AG04449 (cell line): ENCODE measurements around the gene PTK6.

Experiments
- CTCF ChIA-PET: fragments of 350-600 bp; formaldehyde crosslinking; extraction: SDS; loops from one replicate; lab custom pipeline; 2021; ENCODE audit warnings: antibody characterized with exemption; lab: Yijun Ruan, JAX
- POLR2A ChIA-PET: fragments of 400-600, 350-600 bp; formaldehyde crosslinking; extraction: SDS; loops from one replicate; lab custom pipeline; 2020; ENCODE audit warnings: antibody characterized with exemption, inconsistent platforms; lab: Yijun Ruan, JAX
- DNase-seq: peaks from one replicate; pipeline ENCODE4 v3.0.0-alpha.2; 2010; ENCODE audit warnings: low read depth, low spot score
- H3K4me3 ChIP-seq: 2 replicates; pipeline ENCODE4 v1.5.1; 2011; ENCODE audit warnings: low read depth, mild to moderate bottlenecking, control low read depth, low read length
- CTCF ChIP-seq: IDR thresholded peaks from one replicate; pipeline ENCODE4 v1.5.1; 2011; ENCODE audit warnings: mild to moderate bottlenecking, moderate library complexity, low read length, control low read depth, inconsistent platforms; ENCODE audit not compliant: insufficient read depth; ENCODE audit errors: missing control alignments

PTK6 gene

GRCh38 chr20:63544958-63545516 is 7.9 kb upstream of the PTK6 start:
- POLR2A ChIA-PET = no interaction called here
- DNase-seq = no peak
- H3K4me3 ChIP-seq = no peak overlapping the region
- CTCF ChIA-PET = interaction anchor here (1.2 kb wide), 1 partner anchor 230 kb away, joined by 3 read pairs; no protein-coding TSS in a partner anchor
- no peak for TF ChIP-seq CTCF

- H3K4me3 ChIP-seq = no peak overlapping the region
- no peak for DNase-seq
- no peak for TF ChIP-seq CTCF
- ChIA-PET CTCF (interaction anchor here (0.7 to 2.1 kb wide), 5 partner anchors 10 to 436 kb away, joined by 3 to 6 read pairs (median 3); partner anchors contain the start of gene PRPF6), POLR2A (no interaction called here)
These were observed 7.2 kb upstream of the PTK6 start for GRCh38 chr20:63544241-63544957.

DNA sequence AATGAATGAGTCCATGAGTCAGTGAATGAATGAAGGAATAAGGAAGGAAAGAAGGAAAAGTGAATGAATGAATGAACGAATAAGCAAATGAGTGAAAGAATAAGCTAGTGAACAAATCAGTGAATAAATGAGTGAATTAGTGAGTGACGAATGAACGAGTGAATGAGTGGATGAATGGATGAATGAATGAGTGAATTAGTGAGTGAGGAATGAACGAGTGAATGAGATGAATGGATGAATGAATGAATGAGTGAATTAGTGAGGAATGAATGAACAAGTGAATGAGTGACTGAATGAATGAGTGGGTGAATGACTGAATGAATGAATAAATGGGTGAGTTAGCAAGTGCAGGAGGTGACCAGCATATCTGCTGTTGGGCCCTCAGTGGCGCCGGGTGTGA is 6.6 kb upstream of the PTK6 start:
- no peak for TF ChIP-seq CTCF
- CTCF ChIA-PET = interaction anchor here (0.7 to 2.1 kb wide), 5 partner anchors 9 to 437 kb away, joined by 3 to 6 read pairs (median 3); partner anchors contain the start of gene PRPF6
- POLR2A ChIA-PET = no interaction called here
- no peak overlapping the region for H3K4me3 ChIP-seq
- no peak for DNase-seq

- H3K4me3 ChIP-seq = no peak overlapping the region
- no peak for TF ChIP-seq CTCF
- POLR2A ChIA-PET = no interaction called here
- CTCF ChIA-PET = interaction anchor here (1.0 to 2.1 kb wide), 4 partner anchors 8 to 437 kb away, joined by 3 to 6 read pairs (median 4); partner anchors contain the start of gene PRPF6
- no peak for DNase-seq
These were observed 6.0 kb upstream of the PTK6 start for GRCh38 chr20:63543131-63543530.

DNA sequence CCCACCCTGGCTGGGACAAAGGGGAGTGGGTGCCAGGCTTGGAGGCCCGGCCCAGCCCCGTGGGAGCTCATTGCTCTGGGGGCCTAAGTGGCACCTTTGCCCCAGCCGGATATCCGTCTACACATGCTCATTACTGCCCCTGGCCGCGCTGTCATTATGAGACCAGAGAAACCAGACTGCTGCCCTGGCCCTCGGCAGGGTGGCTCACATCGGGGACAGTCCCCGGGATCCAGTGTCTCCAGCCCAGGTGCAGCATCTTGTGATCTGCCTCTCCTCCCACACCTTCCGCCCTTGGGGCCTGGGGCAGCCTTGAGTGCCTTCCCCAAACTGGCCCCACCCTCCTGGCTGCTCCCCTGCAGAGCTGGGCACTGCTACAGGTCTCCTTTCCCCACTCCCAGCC is 5.5 kb upstream of the PTK6 start:
- ChIA-PET CTCF (interaction anchor here (1.0 to 2.1 kb wide), 3 partner anchors 8 to 431 kb away, joined by 3 to 6 read pairs (median 5); no protein-coding TSS in a partner anchor), POLR2A (no interaction called here)
- no peak for DNase-seq
- no peak for TF ChIP-seq CTCF
- no peak overlapping the region for H3K4me3 ChIP-seq

DNA sequence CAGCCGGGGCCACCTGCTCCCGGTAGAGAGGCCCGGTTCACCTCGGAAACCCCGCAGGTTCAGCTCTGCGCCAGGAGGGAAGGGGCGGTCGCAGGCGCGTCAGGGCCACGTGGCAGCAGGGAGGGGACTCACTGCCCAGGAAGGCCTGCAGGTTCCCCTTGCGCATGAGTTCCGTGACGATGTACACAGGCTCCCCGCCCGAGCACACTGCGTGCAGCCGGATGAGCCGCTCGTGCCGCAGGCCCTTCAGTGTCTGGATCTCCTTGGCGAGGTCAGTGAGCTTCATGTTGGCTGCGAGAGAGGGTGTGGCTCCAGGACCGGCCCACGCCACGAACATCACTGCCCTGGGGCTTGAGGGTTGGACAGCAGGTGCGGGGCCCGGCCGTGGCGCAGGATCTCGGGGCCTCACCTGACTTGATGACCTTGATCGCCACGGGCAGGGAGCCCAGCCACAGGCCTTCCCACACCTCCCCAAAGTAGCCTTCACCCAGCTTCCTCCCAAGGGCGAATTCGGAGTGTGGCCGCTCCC is 4.9 kb upstream of the PTK6 start:
- H3K4me3 ChIP-seq = no peak overlapping the region
- ChIA-PET POLR2A (no interaction called here), CTCF (interaction anchor here (2.1 to 5.0 kb wide), 2 partner anchors 12 to 432 kb away, joined by 6 to 24 read pairs; no protein-coding TSS in a partner anchor)
- DNase-seq = no peak
- no peak for TF ChIP-seq CTCF
